Stimulated activated CD8-positive, alpha-beta memory T cell treated with anti-CD3 and anti-CD28 coated beads, Interleukin-4, amount 100 ng/mL, for 4 hours (primary cell): Measurements from ENCODE around the gene UNG.
"Not testable (repeated sequence)": the region's sequence is repeated elsewhere in the genome, so short reads cannot be mapped to it uniquely, and the experiment has no call there.

Experiments used
- DNase-seq, 2 donors: peaks; one replicate each; pipeline ENCODE4 v3.0.0-alpha.2; 2020; ENCODE audit warnings: low read depth in 2 of 2, low spot score in 1 of 2

Gene UNG

GRCh38 chr12:109097435-109098182, at the start of gene UNG:
Gene UNG (plus strand): TSS chr12:109097597. CDS start chr12:109097680, 83 bp downstream.
- peak; percentile 95 for DNase-seq

GRCh38 chr12:109048706-109049105, 48.7 kb upstream of the UNG start:
- DNase-seq = not testable (repeated sequence)

GRCh38 chr12:109049794-109050193, 47.6 kb upstream of the UNG start:
- not testable (repeated sequence) for DNase-seq

GRCh38 chr12:109052097-109052413, 45.3 kb upstream of the UNG start:
- DNase-seq = no peak

GRCh38 chr12:109052414-109053323, 44.7 kb upstream of the UNG start, which contains the start of gene USP30:
Gene USP30 (plus strand): TSS chr12:109052576. CDS start chr12:109052679, 103 bp downstream.
- peak; percentile 65 to 66 for DNase-seq

GRCh38 chr12:109053382-109054123, 43.8 kb upstream of the UNG start:
- no peak for DNase-seq

GRCh38 chr12:109054124-109054513, 43.3 kb upstream of the UNG start:
- DNase-seq = not testable (repeated sequence)

GRCh38 chr12:109054520-109054919, 42.9 kb upstream of the UNG start:
- DNase-seq = no peak

GRCh38 chr12:109056891-109057290, 40.5 kb upstream of the UNG start:
- no peak for DNase-seq

GRCh38 chr12:109057376-109057775, 40.0 kb upstream of the UNG start:
- DNase-seq = no peak

GRCh38 chr12:109058773-109059172, 38.6 kb upstream of the UNG start:
- DNase-seq = no peak

GRCh38 chr12:109064143-109064542, 33.3 kb upstream of the UNG start:
- no peak for DNase-seq

GRCh38 chr12:109065154-109065852, 32.1 kb upstream of the UNG start:
- no peak for DNase-seq

- no peak for DNase-seq
Observed at GRCh38 chr12:109065853-109066193, 31.6 kb upstream of the UNG start.

GRCh38 chr12:109069307-109070271, 27.8 kb upstream of the UNG start:
- no peak for DNase-seq

GRCh38 chr12:109074866-109075265, 22.5 kb upstream of the UNG start:
- no peak for DNase-seq

GRCh38 chr12:109082751-109083150, 14.6 kb upstream of the UNG start:
- no peak for DNase-seq

GRCh38 chr12:109084425-109084824, 13.0 kb upstream of the UNG start:
- DNase-seq = no peak

- no peak for DNase-seq
Observed at GRCh38 chr12:109085590-109085989, 11.8 kb upstream of the UNG start.

GRCh38 chr12:109087250-109087649, 10.1 kb upstream of the UNG start:
- no peak for DNase-seq
